VCaP (cell line): ENCODE measurements around the gene RETN.

Experiments
- H3K27ac ChIP-seq: fragments of 450-650 bp; 2 replicates; pipeline ENCODE4 v1.5.1; 2017
- CTCF ChIP-seq: fragments of 450-650 bp; conservative IDR thresholded peaks from 2 replicates; pipeline ENCODE4 v1.5.1; 2017; ENCODE audit warnings: mild to moderate bottlenecking, moderate library complexity

RETN gene

GRCh38 chr19:7633698-7634097 is 35.2 kb upstream of the RETN start, which contains the start of gene PCP2:
Gene PCP2, minus strand, starts transcription at chr19:7633719. Its CDS starts 262 bp downstream, at chr19:7633457.
- H3K27ac ChIP-seq, result no peak within 1 kb of the TSS
- no peak for TF ChIP-seq CTCF

- TF ChIP-seq CTCF, result no peak
- H3K27ac ChIP-seq, result no peak overlapping the region
Measured at GRCh38 chr19:7635670-7636069, 33.2 kb upstream of the RETN start.

- H3K27ac ChIP-seq, result no peak overlapping the region
- no peak for TF ChIP-seq CTCF
Measured at GRCh38 chr19:7636317-7636690, 32.5 kb upstream of the RETN start.

- TF ChIP-seq CTCF, result no peak
- no peak within 1 kb of the TSS for H3K27ac ChIP-seq
Measured at GRCh38 chr19:7636691-7637373, 32.0 kb upstream of the RETN start, which contains the start of gene STXBP2. Gene STXBP2, plus strand, starts transcription at chr19:7637110. Its CDS starts 40 bp downstream, at chr19:7637150.

- TF ChIP-seq CTCF, result no peak
- no peak overlapping the region for H3K27ac ChIP-seq
Measured at GRCh38 chr19:7637374-7638256, 31.2 kb upstream of the RETN start.

- no peak for TF ChIP-seq CTCF
- no peak overlapping the region for H3K27ac ChIP-seq
Measured at GRCh38 chr19:7638802-7639465, 29.9 kb upstream of the RETN start.

GRCh38 chr19:7639863-7640348 is 28.9 kb upstream of the RETN start:
- H3K27ac ChIP-seq, result no peak overlapping the region
- no peak for TF ChIP-seq CTCF
